Epithelial cell of proximal tubule (primary cell): ENCODE results near the gene AKIRIN2. TPM values are rescaled to one million over a fixed set of nuclear protein-coding genes. Genes with fewer than 3 reads are reported as not detected.

Experiments
- DNase-seq: peaks from one replicate; pipeline ENCODE4 v3.0.0-alpha.2; 2011; ENCODE audit warnings: low read depth
- H3K4me3 ChIP-seq: 2 replicates; pipeline ENCODE4 v1.5.1; 2011; ENCODE audit warnings: low read depth, mild to moderate bottlenecking, low read length
- CTCF ChIP-seq: conservative IDR thresholded peaks from 2 replicates; pipeline ENCODE4 v1.5.1; 2012; ENCODE audit warnings: low read depth, mild to moderate bottlenecking, low read length
- total RNA-seq: library from RNA; depleted of rRNA; stranded (reverse); fragments of >200 nt; gene quantifications from 2 replicates; pipeline ENCODE4 v1.2.3, GENCODE V29; 2015

Gene AKIRIN2
- total RNA-seq, 1 donor from 2014 or later: 25.0 TPM

- TF ChIP-seq CTCF: no peak
Measured at GRCh38 chr6:87660226-87660911, 41.7 kb downstream of the AKIRIN2 start.

GRCh38 chr6:87658516-87658915 is 43.5 kb downstream of the AKIRIN2 start:
- no peak for DNase-seq
- no peak overlapping the region for H3K4me3 ChIP-seq
- TF ChIP-seq CTCF: no peak

More at GRCh38 chr6:87660226-87660911, 41.7 kb downstream of the AKIRIN2 start:
- no peak for DNase-seq
- H3K4me3 ChIP-seq: no peak overlapping the region

GRCh38 chr6:87656857-87657256 is 45.2 kb downstream of the AKIRIN2 start:
- H3K4me3 ChIP-seq: no peak overlapping the region
- no peak for DNase-seq
- no peak for TF ChIP-seq CTCF

- no peak for DNase-seq
- H3K4me3 ChIP-seq: no peak overlapping the region
- no peak for TF ChIP-seq CTCF
Measured at GRCh38 chr6:87655824-87656223, 46.2 kb downstream of the AKIRIN2 start.

GRCh38 chr6:87654875-87655454 is 47.1 kb downstream of the AKIRIN2 start:
- no peak for DNase-seq
- H3K4me3 ChIP-seq: no peak overlapping the region
- no peak for TF ChIP-seq CTCF

- H3K4me3 ChIP-seq: no peak overlapping the region
- DNase-seq: no peak
- TF ChIP-seq CTCF: no peak
Measured at GRCh38 chr6:87654122-87654521, 47.9 kb downstream of the AKIRIN2 start.
